MG63 (cell line): ENCODE data around the gene TGFBR2. TPM values are rescaled to one million over a fixed set of nuclear protein-coding genes. Genes with fewer than 3 reads are reported as not detected.
A peak's percentile ranks its signal among the peaks of the same experiment; 100 is the strongest.

Source experiments
- DNase-seq: peaks from one replicate; pipeline ENCODE4 v3.0.0-alpha.2; 2020
- H3K27me3 ChIP-seq: fragments of 250-450 bp; sonication (Bioruptor Pico); 2 replicates; pipeline ENCODE4 v1.5.1; 2020; ENCODE audit warnings: mild to moderate bottlenecking, moderate library complexity
- H3K36me3 ChIP-seq: fragments of 250-450 bp; sonication (Bioruptor Pico); 2 replicates; pipeline ENCODE4 v1.5.1; 2020; ENCODE audit warnings: mild to moderate bottlenecking, moderate library complexity
- H3K4me3 ChIP-seq: fragments of 250-450 bp; sonication (Bioruptor Pico); 2 replicates; pipeline ENCODE4 v1.5.1; 2020; ENCODE audit warnings: mild to moderate bottlenecking, moderate library complexity
- H3K9me3 ChIP-seq: fragments of 250-450 bp; sonication (Bioruptor Pico); 2 replicates; pipeline ENCODE4 v1.5.1; 2020; ENCODE audit warnings: mild to moderate bottlenecking, moderate library complexity
- total RNA-seq: library from RNA; depleted of rRNA; stranded (reverse); fragments of >200 nt; shearing (Covaris generic); gene quantifications from 2 replicates; pipeline ENCODE4 v1.2.3, GENCODE V29; 2014; ENCODE audit warnings: low replicate concordance; rRNA removed

TGFBR2 gene
- 28.9 and 32.1 TPM in 2 replicates for total RNA-seq

- no peaks in the 10 kb centered on the region for H3K36me3 ChIP-seq
- no peaks in the 10 kb centered on the region for H3K9me3 ChIP-seq
- peak within 1 kb of the TSS; percentile 78 for H3K4me3 ChIP-seq
- DNase-seq = peak; percentile 95
- no peaks in the 10 kb centered on the region for H3K27me3 ChIP-seq
These were observed at the start of gene TGFBR2 for GRCh38 chr3:30606301-30607031. TGFBR2 (plus strand) TSS chr3:30606601; CDS start chr3:30606884, 283 bp downstream.

- no peak for DNase-seq
- Histone ChIP-seq H3K36me3 (no peaks in the 10 kb centered on the region), H3K27me3 (no peaks in the 10 kb centered on the region), H3K4me3 (no peak overlapping the region), H3K9me3 (no peaks in the 10 kb centered on the region)
These were observed 48.6 kb upstream of the TGFBR2 start for GRCh38 chr3:30557746-30558303.

GRCh38 chr3:30563956-30564355, 42.4 kb upstream of the TGFBR2 start:
- no peak for DNase-seq
- Histone ChIP-seq H3K36me3 (no peaks in the 10 kb centered on the region), H3K27me3 (no peaks in the 10 kb centered on the region), H3K9me3 (no peaks in the 10 kb centered on the region), H3K4me3 (no peak overlapping the region)

- Histone ChIP-seq H3K4me3 (no peak overlapping the region), H3K9me3 (no peaks in the 10 kb centered on the region), H3K27me3 (no peaks in the 10 kb centered on the region), H3K36me3 (no peaks in the 10 kb centered on the region)
- DNase-seq = no peak
These were observed 39.2 kb upstream of the TGFBR2 start for GRCh38 chr3:30567139-30567753.

- no peaks in the 10 kb centered on the region for H3K36me3 ChIP-seq
- no peaks in the 10 kb centered on the region for H3K27me3 ChIP-seq
- no peak for DNase-seq
- H3K9me3 ChIP-seq = no peaks in the 10 kb centered on the region
- no peak overlapping the region for H3K4me3 ChIP-seq
These were observed 29.5 kb upstream of the TGFBR2 start for GRCh38 chr3:30576946-30577345.

GRCh38 chr3:30577788-30578187, 28.6 kb upstream of the TGFBR2 start:
- DNase-seq = no peak
- H3K4me3 ChIP-seq = no peak overlapping the region
- no peaks in the 10 kb centered on the region for H3K36me3 ChIP-seq
- no peaks in the 10 kb centered on the region for H3K9me3 ChIP-seq
- H3K27me3 ChIP-seq = no peaks in the 10 kb centered on the region

GRCh38 chr3:30578479-30578878, 27.9 kb upstream of the TGFBR2 start:
- Histone ChIP-seq H3K36me3 (no peaks in the 10 kb centered on the region), H3K27me3 (no peaks in the 10 kb centered on the region), H3K9me3 (no peaks in the 10 kb centered on the region), H3K4me3 (no peak overlapping the region)
- DNase-seq = peak; percentile 24

GRCh38 chr3:30578986-30579579, 27.3 kb upstream of the TGFBR2 start:
- Histone ChIP-seq H3K36me3 (no peaks in the 10 kb centered on the region), H3K9me3 (no peaks in the 10 kb centered on the region), H3K27me3 (no peaks in the 10 kb centered on the region), H3K4me3 (no peak overlapping the region)
- no peak for DNase-seq

GRCh38 chr3:30581067-30581585, 25.3 kb upstream of the TGFBR2 start:
- H3K4me3 ChIP-seq = no peak overlapping the region
- H3K36me3 ChIP-seq = no peaks in the 10 kb centered on the region
- no peaks in the 10 kb centered on the region for H3K27me3 ChIP-seq
- no peaks in the 10 kb centered on the region for H3K9me3 ChIP-seq
- DNase-seq = no peak

- no peak for DNase-seq
- Histone ChIP-seq H3K9me3 (no peaks in the 10 kb centered on the region), H3K27me3 (no peaks in the 10 kb centered on the region), H3K36me3 (no peaks in the 10 kb centered on the region), H3K4me3 (no peak overlapping the region)
These were observed 24.4 kb upstream of the TGFBR2 start for GRCh38 chr3:30581982-30582381.

- DNase-seq = no peak
- H3K36me3 ChIP-seq = no peaks in the 10 kb centered on the region
- no peaks in the 10 kb centered on the region for H3K27me3 ChIP-seq
- H3K4me3 ChIP-seq = no peak overlapping the region
- H3K9me3 ChIP-seq = no peaks in the 10 kb centered on the region
These were observed 22.4 kb upstream of the TGFBR2 start for GRCh38 chr3:30583973-30584372.

GRCh38 chr3:30585654-30586053, 20.7 kb upstream of the TGFBR2 start:
- no peak for DNase-seq
- no peaks in the 10 kb centered on the region for H3K9me3 ChIP-seq
- no peak overlapping the region for H3K4me3 ChIP-seq
- no peaks in the 10 kb centered on the region for H3K27me3 ChIP-seq
- no peaks in the 10 kb centered on the region for H3K36me3 ChIP-seq

- H3K9me3 ChIP-seq = no peaks in the 10 kb centered on the region
- no peaks in the 10 kb centered on the region for H3K36me3 ChIP-seq
- H3K4me3 ChIP-seq = no peak overlapping the region
- H3K27me3 ChIP-seq = no peaks in the 10 kb centered on the region
- DNase-seq = no peak
These were observed 20.1 kb upstream of the TGFBR2 start for GRCh38 chr3:30586096-30586805.

- DNase-seq = no peak
- Histone ChIP-seq H3K4me3 (no peak overlapping the region), H3K36me3 (no peaks in the 10 kb centered on the region)
These were observed 19.5 kb upstream of the TGFBR2 start for GRCh38 chr3:30586806-30587486.

GRCh38 chr3:30587904-30588303, 18.5 kb upstream of the TGFBR2 start:
- Histone ChIP-seq H3K27me3 (no peaks in the 10 kb centered on the region), H3K36me3 (no peaks in the 10 kb centered on the region), H3K9me3 (no peaks in the 10 kb centered on the region), H3K4me3 (no peak overlapping the region)
- no peak for DNase-seq

More at GRCh38 chr3:30586806-30587486, 19.5 kb upstream of the TGFBR2 start:
- H3K27me3 ChIP-seq = no peaks in the 10 kb centered on the region
- no peaks in the 10 kb centered on the region for H3K9me3 ChIP-seq

- Histone ChIP-seq H3K9me3 (no peaks in the 10 kb centered on the region), H3K4me3 (no peak overlapping the region), H3K36me3 (no peaks in the 10 kb centered on the region), H3K27me3 (no peaks in the 10 kb centered on the region)
- no peak for DNase-seq
These were observed 10.2 kb upstream of the TGFBR2 start for GRCh38 chr3:30596152-30596551.
